Measurements from ENCODE around the gene GLYAT. TPM values are rescaled to one million over a fixed set of nuclear protein-coding genes. Genes with fewer than 3 reads are reported as not detected.

Gene GLYAT
- total and polyA plus RNA-seq, 2 donors from 2014 or later: 57.8 to 480 TPM

GRCh38 chr11:58744988-58745704, 13.4 kb upstream of the GLYAT start:
- Histone ChIP-seq H3K9me3 (ENCODE audit: control insufficient read depth in 2 of 3, insufficient read depth in 1 of 3, low read length in 3 of 3) (peaks cover 0 to 12% (median 6%) of the 10 kb centered on the region in 3 donors), H3K27ac (ENCODE audit: low read depth in 2 of 2, low read length in 2 of 2) (no peak overlapping the region), H3K9ac (ENCODE audit: low read length in 3 of 3) (no peak overlapping the region), H3K27me3 (ENCODE audit: control insufficient read depth, insufficient read depth, low read length) (no peaks in the 10 kb centered on the region), H3K4me1 (ENCODE audit: control insufficient read depth in 2 of 3, insufficient read depth in 2 of 3, low read depth in 1 of 3, low read length in 3 of 3) (no peaks in the 10 kb centered on the region), H3K36me3 (ENCODE audit: control insufficient read depth in 2 of 3, insufficient read depth in 3 of 3, low read length in 3 of 3) (no peaks in the 10 kb centered on the region), H3K4me3 (ENCODE audit: low read length in 3 of 3) (no peak overlapping the region)
- no peak for TF ChIP-seq CTCF (IDR thresholded peaks at IDR 0.05; ENCODE audit: borderline replicate concordance, extremely low read depth, insufficient read depth)
- intact Hi-C loops (cut with DNase I): no loop called here
- DNase-seq (no peak), FAIRE-seq (no peak)

GRCh38 chr11:58742981-58743880, 11.5 kb upstream of the GLYAT start:
- DNase-seq (no peak), FAIRE-seq (peak; percentile 44)
- Histone ChIP-seq H3K27me3 (ENCODE audit: control insufficient read depth, insufficient read depth, low read length) (no peaks in the 10 kb centered on the region), H3K36me3 (ENCODE audit: control insufficient read depth in 2 of 3, insufficient read depth in 3 of 3, low read length in 3 of 3) (no peaks in the 10 kb centered on the region), H3K4me1 (ENCODE audit: control insufficient read depth in 2 of 3, insufficient read depth in 2 of 3, low read depth in 1 of 3, low read length in 3 of 3) (no peaks in the 10 kb centered on the region), H3K9ac (ENCODE audit: low read length in 3 of 3) (no peak overlapping the region), H3K27ac (ENCODE audit: low read depth in 2 of 2, low read length in 2 of 2) (no peak overlapping the region), H3K4me3 (ENCODE audit: low read length in 3 of 3) (no peak overlapping the region), H3K9me3 (ENCODE audit: control insufficient read depth in 2 of 3, insufficient read depth in 1 of 3, low read length in 3 of 3) (peaks cover 0 to 12% (median 6%) of the 10 kb centered on the region in 3 donors)
- TF ChIP-seq CTCF (IDR thresholded peaks at IDR 0.05; ENCODE audit: borderline replicate concordance, extremely low read depth, insufficient read depth): no peak
- intact Hi-C loops (cut with DNase I): no loop called here

- Histone ChIP-seq H3K36me3 (ENCODE audit: control insufficient read depth in 2 of 3, insufficient read depth in 3 of 3, low read length in 3 of 3) (no peaks in the 10 kb centered on the region), H3K4me1 (ENCODE audit: control insufficient read depth in 2 of 3, insufficient read depth in 2 of 3, low read depth in 1 of 3, low read length in 3 of 3) (no peaks in the 10 kb centered on the region), H3K4me3 (ENCODE audit: low read length in 3 of 3) (no peak overlapping the region), H3K27me3 (ENCODE audit: control insufficient read depth, insufficient read depth, low read length) (no peaks in the 10 kb centered on the region), H3K9me3 (ENCODE audit: control insufficient read depth in 2 of 3, insufficient read depth in 1 of 3, low read length in 3 of 3) (peaks cover 0 to 12% (median 6%) of the 10 kb centered on the region in 3 donors), H3K27ac (ENCODE audit: low read depth in 2 of 2, low read length in 2 of 2) (no peak overlapping the region), H3K9ac (ENCODE audit: low read length in 3 of 3) (no peak overlapping the region)
- no peak for TF ChIP-seq CTCF (IDR thresholded peaks at IDR 0.05; ENCODE audit: borderline replicate concordance, extremely low read depth, insufficient read depth)
- DNase-seq (no peak), FAIRE-seq (no peak)
- intact Hi-C loops (cut with DNase I): no loop called here
Measured at GRCh38 chr11:58742140-58742539, 10.4 kb upstream of the GLYAT start.

Measured in kidney (tissue), 14 donors.